Endodermal cell (in vitro differentiated cells): ENCODE results near the gene GRK1. TPM values are rescaled to one million over a fixed set of nuclear protein-coding genes. Genes with fewer than 3 reads are reported as not detected.
"Not testable (repeated sequence)": the region's sequence is repeated elsewhere in the genome, so short reads cannot be mapped to it uniquely, and the experiment has no call there.

ENCODE experiments used
- DNase-seq: peaks from one replicate; pipeline ENCODE4 v3.0.0-alpha.2; 2017
- H3K27ac ChIP-seq: 2 replicates; pipeline ENCODE4 v1.5.1; 2013; ENCODE audit warnings: mild to moderate bottlenecking, low read depth, low read length, moderate library complexity
- H3K27me3 ChIP-seq: 2 replicates; pipeline ENCODE4 v1.6.1; 2013; ENCODE audit warnings: mild to moderate bottlenecking, low read length, moderate library complexity; ENCODE audit not compliant: insufficient read depth, control insufficient read depth, poor library complexity, severe bottlenecking
- H3K36me3 ChIP-seq: 2 replicates; pipeline ENCODE4 v1.7.0; 2013; ENCODE audit warnings: mild to moderate bottlenecking, low read length, moderate library complexity; ENCODE audit not compliant: control insufficient read depth, insufficient read depth
- H3K4me1 ChIP-seq: one replicate; pipeline ENCODE4 v1.7.0; 2013; ENCODE audit warnings: low read length; ENCODE audit not compliant: control insufficient read depth, insufficient read depth
- H3K4me3 ChIP-seq: 2 replicates; pipeline ENCODE4 v1.5.1; 2013; ENCODE audit warnings: mild to moderate bottlenecking, low read length, moderate library complexity
- H3K9ac ChIP-seq: 2 replicates; pipeline ENCODE4 v1.6.1; 2013; ENCODE audit warnings: mild to moderate bottlenecking, low read length, moderate library complexity; ENCODE audit not compliant: poor library complexity, severe bottlenecking; ENCODE audit errors: extremely low read depth
- H3K9me3 ChIP-seq: 2 replicates; pipeline ENCODE4 v1.6.1; 2013; ENCODE audit warnings: mild to moderate bottlenecking, low read length, moderate library complexity; ENCODE audit not compliant: control insufficient read depth
- H3K27ac Mint-ChIP-seq: 2 replicates; pipeline ENCODE4 v1.8.0; 2020; ENCODE audit warnings: mixed read lengths
- H3K27me3 Mint-ChIP-seq: 2 replicates; pipeline ENCODE4 v1.8.0; 2021; ENCODE audit warnings: mild to moderate bottlenecking, mixed read lengths; ENCODE audit not compliant: insufficient read depth
- H3K36me3 Mint-ChIP-seq: 2 replicates; pipeline ENCODE4 v1.8.0; 2020; ENCODE audit warnings: low read depth, mixed read lengths
- H3K4me1 Mint-ChIP-seq: 2 replicates; pipeline ENCODE4 v1.8.0; 2020; ENCODE audit warnings: mixed read lengths
- H3K4me3 Mint-ChIP-seq: 2 replicates; pipeline ENCODE4 v1.8.0; 2020; ENCODE audit warnings: mild to moderate bottlenecking, moderate library complexity, mixed read lengths
- H3K9me3 Mint-ChIP-seq: 2 replicates; pipeline ENCODE4 v1.8.0; 2020; ENCODE audit warnings: mild to moderate bottlenecking, mixed read lengths
- WGBS, 2 experiments: methylation state at CpG; one replicate each; pipeline versions ENCODE4 v1.1.5 to v1.1.7; 2013; ENCODE audit warnings: missing lambda C conversion rate in 2 of 2, mixed read lengths in 1 of 2; ENCODE audit not compliant: insufficient coverage in 1 of 2, insufficient read length in 1 of 2; 5-methylcytosine and 5-hydroxymethylcytosine counted together
- total RNA-seq, 2 donors: library from RNA; stranded (reverse); fragmentation: NEBNext Ultra II Directional in 1 of 2; extraction: Animal tissue kit (Norgen Biotek cat#: 25700) in 1 of 2; gene quantifications; 2 replicates in 1 of 2; 3 replicates in 1 of 2; pipeline ENCODE4 v1.2.1, GENCODE V29; 2021
- TF ChIP-seq, protein P1 (sequence below): fragments of 200-600 bp; sonication (generic); conservative IDR thresholded peaks from 2 replicates; pipeline ENCODE4 v1.5.0; 2021; ENCODE audit warnings: antibody characterized with exemption, mild to moderate bottlenecking

Gene GRK1
- total RNA-seq, 2 donors from 2014 or later: 1.7 to 2.5 TPM

DNA sequence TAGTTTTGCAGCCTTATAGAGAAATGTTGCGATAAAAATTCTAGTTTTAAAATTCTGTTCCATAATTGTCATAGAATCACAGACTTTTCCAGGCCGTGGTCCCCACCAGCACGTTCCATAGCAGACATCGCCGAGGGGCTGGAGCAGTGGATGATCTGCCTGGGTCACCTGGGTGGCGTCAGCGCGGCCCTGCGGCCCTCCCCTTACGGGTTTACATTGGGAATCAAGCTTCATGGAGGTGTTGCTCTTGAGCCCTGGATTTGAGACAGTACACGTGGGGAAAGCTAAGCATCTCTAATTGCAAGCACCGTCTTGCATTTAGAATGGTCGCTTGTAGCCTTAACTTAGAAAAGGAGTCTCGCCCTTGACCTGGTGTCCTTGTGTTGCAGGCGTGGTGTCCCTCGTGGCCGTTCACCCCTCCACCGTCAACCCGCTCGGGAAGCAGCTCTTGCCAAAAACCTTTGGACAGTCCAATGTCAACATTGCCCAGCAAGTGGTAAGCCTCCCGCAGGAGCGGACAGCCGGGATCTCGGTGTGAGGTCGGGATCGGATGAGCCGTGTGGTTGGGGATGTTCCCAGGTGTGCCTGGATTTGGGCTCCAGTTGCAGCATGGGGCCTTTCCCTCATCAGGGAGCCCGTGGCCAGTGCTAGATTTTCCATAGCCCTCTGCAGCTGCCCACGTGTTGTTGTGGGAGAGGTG is 44.1 kb upstream of the GRK1 start:
- H3K36me3 Mint-ChIP-seq: peaks cover 82% of the 10 kb centered on the region
- no peak overlapping the region for H3K27ac Mint-ChIP-seq

DNA sequence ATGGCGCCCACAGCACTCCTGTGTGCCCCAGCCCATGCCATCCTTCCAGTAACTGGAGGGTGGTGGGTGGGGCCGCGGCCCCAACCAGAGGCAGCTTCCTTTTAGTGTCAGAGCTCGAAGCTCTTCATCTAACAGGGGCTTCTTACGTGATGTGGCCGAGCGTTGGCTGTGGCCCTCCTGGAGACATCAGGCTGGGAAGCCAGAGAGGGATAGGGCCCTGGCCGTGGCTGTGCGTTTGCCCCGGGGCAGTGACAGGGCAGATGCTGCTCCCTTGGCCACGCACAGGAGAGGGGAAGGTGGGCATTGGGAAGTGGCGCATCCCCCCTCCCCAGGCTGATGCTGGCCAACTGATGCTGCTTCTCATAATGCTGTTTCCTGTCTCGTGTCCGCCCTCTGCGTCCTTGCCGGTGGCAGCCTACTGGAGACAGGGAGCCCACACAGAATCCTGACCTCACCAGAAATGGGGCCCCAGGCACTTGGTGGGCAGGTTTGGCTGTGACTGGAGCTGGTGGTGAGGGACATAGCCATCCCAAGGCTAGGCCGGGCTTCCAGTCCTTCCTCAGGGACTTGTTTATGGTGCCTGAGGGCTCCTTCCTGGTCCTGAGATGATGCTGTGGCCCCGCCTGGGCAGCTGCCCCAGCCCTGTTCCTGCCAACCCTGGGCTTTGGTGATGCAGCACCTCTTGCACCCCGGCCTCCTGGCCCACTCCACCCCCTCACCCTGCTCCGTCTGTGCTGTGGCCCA is 43.4 kb upstream of the GRK1 start:
- no peak overlapping the region for H3K4me3 Mint-ChIP-seq
- DNase-seq: no peak
- H3K4me3 ChIP-seq: no peak overlapping the region
- peaks cover 77% of the 10 kb centered on the region for H3K36me3 Mint-ChIP-seq
- TF ChIP-seq, protein P1, sequence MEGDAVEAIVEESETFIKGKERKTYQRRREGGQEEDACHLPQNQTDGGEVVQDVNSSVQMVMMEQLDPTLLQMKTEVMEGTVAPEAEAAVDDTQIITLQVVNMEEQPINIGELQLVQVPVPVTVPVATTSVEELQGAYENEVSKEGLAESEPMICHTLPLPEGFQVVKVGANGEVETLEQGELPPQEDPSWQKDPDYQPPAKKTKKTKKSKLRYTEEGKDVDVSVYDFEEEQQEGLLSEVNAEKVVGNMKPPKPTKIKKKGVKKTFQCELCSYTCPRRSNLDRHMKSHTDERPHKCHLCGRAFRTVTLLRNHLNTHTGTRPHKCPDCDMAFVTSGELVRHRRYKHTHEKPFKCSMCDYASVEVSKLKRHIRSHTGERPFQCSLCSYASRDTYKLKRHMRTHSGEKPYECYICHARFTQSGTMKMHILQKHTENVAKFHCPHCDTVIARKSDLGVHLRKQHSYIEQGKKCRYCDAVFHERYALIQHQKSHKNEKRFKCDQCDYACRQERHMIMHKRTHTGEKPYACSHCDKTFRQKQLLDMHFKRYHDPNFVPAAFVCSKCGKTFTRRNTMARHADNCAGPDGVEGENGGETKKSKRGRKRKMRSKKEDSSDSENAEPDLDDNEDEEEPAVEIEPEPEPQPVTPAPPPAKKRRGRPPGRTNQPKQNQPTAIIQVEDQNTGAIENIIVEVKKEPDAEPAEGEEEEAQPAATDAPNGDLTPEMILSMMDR: no peak
- WGBS, 2 experiments: 93 to 94% methylated on average over 17 to 20 of the region's 20 CpGs
- H3K27me3 ChIP-seq: no peaks in the 10 kb centered on the region
- no peak overlapping the region for H3K9ac ChIP-seq
- H3K27ac ChIP-seq: no peak overlapping the region
- H3K4me1 ChIP-seq: no peaks in the 10 kb centered on the region
- H3K9me3 ChIP-seq: peaks cover 12% of the 10 kb centered on the region
- H3K36me3 ChIP-seq: peaks cover 51% of the 10 kb centered on the region
- H3K4me1 Mint-ChIP-seq: no peaks in the 10 kb centered on the region
- H3K9me3 Mint-ChIP-seq: peaks cover 25% of the 10 kb centered on the region
- no peak overlapping the region for H3K27ac Mint-ChIP-seq
- no peaks in the 10 kb centered on the region for H3K27me3 Mint-ChIP-seq

More for the DNA sequence above, 44.1 kb upstream of the GRK1 start:
- 91 to 92% methylated on average over 23 to 29 of the region's 29 CpGs for WGBS, 2 experiments
- peaks cover 54% of the 10 kb centered on the region for H3K36me3 ChIP-seq
- H3K4me1 ChIP-seq: no peaks in the 10 kb centered on the region
- H3K27ac ChIP-seq: no peak overlapping the region
- no peak for DNase-seq
- Mint-ChIP-seq H3K9me3 (peaks cover 25% of the 10 kb centered on the region), H3K4me1 (peaks cover 2% of the 10 kb centered on the region), H3K4me3 (no peak overlapping the region), H3K27me3 (no peaks in the 10 kb centered on the region)
- TF ChIP-seq, protein P1: no peak
- H3K9ac ChIP-seq: no peak overlapping the region
- no peak overlapping the region for H3K4me3 ChIP-seq
- no peaks in the 10 kb centered on the region for H3K27me3 ChIP-seq
- H3K9me3 ChIP-seq: peaks cover 12% of the 10 kb centered on the region

DNA sequence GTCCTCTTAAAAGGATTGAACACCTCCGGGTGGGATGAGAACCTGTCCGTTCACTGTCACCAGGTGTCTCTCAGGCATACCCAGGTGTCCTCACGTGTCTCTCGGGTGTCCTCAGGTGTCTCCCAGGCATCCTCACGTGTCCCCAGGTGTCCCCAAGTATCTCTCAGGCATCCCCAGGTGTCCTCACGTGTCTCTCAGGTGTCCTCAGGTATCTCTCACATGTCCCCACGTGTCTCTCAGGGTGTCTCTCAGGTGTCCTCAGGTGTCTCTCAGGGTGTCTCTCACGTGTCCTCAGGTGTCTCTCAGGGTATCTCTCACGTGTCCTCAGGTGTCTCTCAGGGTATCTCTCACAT is 42.8 kb upstream of the GRK1 start:
- H3K4me3 ChIP-seq: no peak overlapping the region
- Mint-ChIP-seq H3K27me3 (no peaks in the 10 kb centered on the region), H3K27ac (no peak overlapping the region), H3K4me1 (no peaks in the 10 kb centered on the region), H3K36me3 (peaks cover 73% of the 10 kb centered on the region), H3K4me3 (no peak overlapping the region), H3K9me3 (peaks cover 25% of the 10 kb centered on the region)
- H3K9ac ChIP-seq: no peak overlapping the region
- DNase-seq: no peak
- TF ChIP-seq, protein P1: no peak
- H3K27ac ChIP-seq: no peak overlapping the region
- no peaks in the 10 kb centered on the region for H3K27me3 ChIP-seq
- peaks cover 12% of the 10 kb centered on the region for H3K9me3 ChIP-seq
- 94% methylated on average over 9 of the region's 9 CpGs for WGBS, 2 experiments
- H3K36me3 ChIP-seq: peaks cover 51% of the 10 kb centered on the region
- no peaks in the 10 kb centered on the region for H3K4me1 ChIP-seq

DNA sequence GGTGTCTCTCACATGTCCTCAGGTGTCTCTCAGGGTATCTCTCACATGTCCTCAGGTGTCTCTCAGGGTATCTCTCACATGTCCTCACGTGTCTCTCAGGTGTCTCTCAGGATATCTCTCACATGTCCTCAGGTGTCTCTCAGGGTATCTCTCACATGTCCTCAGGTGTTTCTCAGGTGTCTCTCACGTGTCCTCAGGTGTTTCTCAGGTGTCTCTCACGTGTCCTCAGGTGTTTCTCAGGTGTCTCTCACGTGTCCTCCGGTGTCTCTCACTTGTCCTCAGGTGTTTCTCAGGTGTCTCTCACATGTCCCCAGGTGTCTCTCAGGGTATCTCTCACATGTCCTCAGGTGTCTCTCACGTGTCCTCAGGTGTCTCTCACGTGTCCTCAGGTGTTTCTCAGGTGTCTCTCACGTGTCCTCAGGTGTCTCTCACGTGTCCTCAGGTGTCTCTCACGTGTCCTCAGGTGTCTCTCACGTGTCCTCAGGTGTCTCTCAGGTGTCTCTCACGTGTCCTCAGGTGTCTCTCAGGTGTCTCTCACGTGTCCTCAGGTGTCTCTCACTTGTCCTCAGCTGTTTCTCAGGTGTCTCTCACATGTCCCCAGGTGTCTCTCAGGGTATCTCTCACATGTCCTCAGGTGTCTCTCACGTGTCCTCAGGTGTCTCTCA is 42.2 kb upstream of the GRK1 start:
- peaks cover 57% of the 10 kb centered on the region for H3K36me3 ChIP-seq
- H3K4me1 ChIP-seq, H3K4me3 ChIP-seq, H3K9ac ChIP-seq, H3K27ac Mint-ChIP-seq, H3K4me1 Mint-ChIP-seq, H3K4me3 Mint-ChIP-seq, DNase-seq, H3K27ac ChIP-seq, H3K27me3 ChIP-seq, H3K27me3 Mint-ChIP-seq: not testable (repeated sequence)
- WGBS, 2 experiments: 93 to 98% methylated on average over 14 of the region's 14 CpGs
- Mint-ChIP-seq H3K9me3 (peaks cover 25% of the 10 kb centered on the region), H3K36me3 (peaks cover 78% of the 10 kb centered on the region)
- peaks cover 12% of the 10 kb centered on the region for H3K9me3 ChIP-seq
